ENCODE results near the gene DAPK2.

DAPK2 gene

GRCh38 chr15:64019764-64020163 lies 26.5 kb downstream of the DAPK2 start:
- no peak for DNase-seq

GRCh38 chr15:64017591-64018163 lies 28.6 kb downstream of the DAPK2 start:
- DNase-seq: no peak

DNA sequence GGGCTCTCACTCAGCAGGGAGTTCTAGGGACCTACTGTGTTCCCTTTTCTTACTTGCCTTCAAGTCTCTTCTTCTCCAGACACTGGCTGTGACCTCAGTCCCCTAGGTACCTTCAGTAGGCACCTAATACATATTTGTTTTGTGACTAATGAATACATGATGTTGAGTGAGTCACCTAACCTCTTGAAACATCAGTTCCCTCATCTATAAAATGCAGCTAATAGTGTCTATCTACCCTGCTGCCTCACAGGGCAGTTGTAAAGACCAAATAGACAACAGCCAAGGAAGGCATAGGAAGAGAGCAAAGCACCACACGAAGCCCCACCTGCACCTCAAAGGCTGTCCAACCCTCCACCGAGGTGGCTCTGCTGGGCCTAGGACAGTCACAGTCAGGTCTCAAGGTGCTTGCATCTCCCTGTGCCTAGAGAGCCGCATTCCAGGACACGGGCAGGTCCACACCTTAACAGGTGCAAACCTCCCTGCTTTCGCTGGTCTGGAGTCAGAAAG lies 29.1 kb downstream of the DAPK2 start:
- DNase-seq: no peak

DNA sequence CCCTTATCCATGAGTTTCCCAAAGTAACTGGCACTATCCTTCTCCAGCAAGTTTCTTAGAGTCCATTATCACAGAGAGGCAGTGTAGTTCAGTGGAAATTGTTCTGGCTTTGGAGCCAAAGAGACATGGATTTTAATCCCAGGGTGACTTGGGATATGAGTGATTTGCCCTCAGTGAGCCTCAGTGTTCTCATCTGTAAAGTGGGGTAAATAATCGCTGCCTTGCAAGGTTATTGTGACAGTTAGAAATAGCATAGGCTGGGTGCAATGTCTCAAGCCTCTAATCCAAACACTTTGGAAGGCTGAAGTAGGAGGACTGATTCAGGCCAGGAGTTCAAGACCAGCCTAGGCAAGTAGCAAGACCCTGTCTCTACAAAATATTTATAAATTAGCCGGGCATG lies 30.0 kb downstream of the DAPK2 start:
- no peak for DNase-seq

DNA sequence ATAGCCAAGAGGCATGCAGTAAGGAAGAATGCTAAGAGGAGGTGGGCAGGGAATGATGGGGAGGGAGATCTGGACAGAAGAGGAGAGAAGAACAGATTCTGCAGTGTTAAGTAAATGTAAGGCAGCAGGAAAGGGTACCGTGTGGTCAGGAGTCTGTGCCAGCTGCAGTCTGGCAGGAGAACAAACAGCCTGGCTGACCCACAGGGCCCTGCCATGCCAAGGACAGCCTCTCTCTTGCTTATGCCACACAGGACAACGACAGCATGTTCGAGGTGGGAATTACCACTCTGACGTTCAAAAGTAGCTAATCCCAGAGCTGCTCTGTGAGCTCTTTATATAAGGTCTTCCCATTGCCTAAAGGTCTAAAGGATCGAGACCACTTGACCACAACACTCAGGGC lies 31.3 kb downstream of the DAPK2 start:
- no peak for DNase-seq

GRCh38 chr15:64013179-64014062 lies 32.9 kb downstream of the DAPK2 start:
- no peak for DNase-seq

- no peak for DNase-seq
Measured at GRCh38 chr15:64011736-64012135, 34.5 kb downstream of the DAPK2 start.

DNA sequence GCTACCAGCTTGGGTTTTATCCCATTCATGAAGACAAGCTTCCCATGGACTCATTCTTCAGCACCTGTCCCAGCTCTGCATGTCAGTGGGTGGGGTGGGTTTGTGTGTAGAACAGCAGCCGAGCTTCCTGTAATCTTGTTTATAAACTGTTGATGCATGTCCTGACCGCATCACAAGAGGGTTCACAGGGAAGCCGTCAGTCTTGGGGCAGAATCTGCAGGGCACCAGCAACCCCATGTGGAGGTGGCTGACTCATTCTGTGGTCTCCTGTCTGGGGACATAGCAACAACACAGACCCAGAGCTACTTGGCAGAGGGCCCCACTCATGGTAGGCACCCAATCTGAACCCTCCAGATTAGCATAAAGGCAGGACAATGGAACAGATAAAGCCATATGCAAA lies 35.6 kb downstream of the DAPK2 start:
- peak in 3 of 4 experiments; percentile 20 to 71 (median 70) for DNase-seq

DNA sequence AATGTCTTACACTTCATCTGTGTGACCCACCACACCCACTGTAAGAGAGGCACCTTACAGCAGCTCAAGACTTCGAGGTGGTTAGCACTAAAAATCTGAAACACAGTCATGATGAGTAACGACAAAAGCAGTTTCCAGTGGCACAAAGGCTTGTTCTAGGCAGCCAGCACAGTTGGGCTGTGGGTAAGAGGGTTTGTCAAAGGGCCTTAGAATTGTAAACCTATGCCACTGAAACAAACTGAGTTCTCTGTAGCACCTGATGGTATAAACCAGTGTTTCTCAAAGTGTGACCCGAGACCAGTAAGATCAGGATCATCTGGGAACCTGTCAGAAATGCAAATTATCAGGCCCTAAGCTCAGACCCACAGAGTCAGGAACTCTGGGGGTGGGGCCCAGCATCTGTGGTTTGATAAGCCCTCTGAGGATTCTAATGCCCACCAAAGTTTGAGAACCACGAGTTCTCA lies 36.5 kb downstream of the DAPK2 start:
- peak in 3 of 4 experiments; percentile 6 to 31 (median 7) for DNase-seq

DNA sequence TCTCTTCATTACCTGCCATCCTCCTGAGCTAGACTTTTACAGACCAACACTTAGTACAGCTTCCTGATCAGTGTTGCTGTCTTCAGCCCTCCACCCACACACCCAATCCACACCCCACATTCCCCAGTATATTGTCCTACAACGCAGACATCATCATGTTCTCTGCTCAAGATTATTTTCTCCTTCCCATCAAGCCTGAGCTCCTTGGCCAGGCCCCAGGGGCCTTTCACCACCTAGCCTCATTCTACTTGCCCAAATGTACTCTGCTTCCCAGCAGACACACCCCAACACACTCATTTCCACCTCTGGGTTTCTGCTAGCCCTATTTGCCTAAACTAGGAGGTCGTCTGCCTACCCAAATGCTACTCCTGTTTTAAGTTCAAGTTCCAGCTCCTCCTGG lies 37.0 kb downstream of the DAPK2 start:
- no peak for DNase-seq

- DNase-seq: no peak
Measured at GRCh38 chr15:64008177-64008576, 38.1 kb downstream of the DAPK2 start.

DNA sequence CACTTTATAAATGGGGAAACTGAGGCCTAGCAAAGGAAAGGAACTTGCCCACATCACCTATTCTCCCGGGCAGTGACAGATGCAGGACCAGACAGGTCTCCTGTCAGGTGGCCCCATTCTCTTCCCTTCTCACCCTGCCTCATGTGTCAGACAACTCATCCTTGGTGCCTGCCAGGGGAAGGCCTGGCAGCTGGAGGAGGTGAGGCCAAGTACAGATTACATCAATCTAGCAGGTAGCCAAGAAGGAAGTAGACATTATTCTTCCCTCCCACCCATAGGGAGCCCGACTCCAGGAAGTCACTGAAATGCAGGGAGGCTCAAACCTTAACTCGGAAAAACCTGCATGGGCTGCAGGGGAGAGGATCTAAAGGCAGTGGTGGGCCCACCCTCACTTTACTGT lies 39.6 kb downstream of the DAPK2 start:
- no peak for DNase-seq

DNA sequence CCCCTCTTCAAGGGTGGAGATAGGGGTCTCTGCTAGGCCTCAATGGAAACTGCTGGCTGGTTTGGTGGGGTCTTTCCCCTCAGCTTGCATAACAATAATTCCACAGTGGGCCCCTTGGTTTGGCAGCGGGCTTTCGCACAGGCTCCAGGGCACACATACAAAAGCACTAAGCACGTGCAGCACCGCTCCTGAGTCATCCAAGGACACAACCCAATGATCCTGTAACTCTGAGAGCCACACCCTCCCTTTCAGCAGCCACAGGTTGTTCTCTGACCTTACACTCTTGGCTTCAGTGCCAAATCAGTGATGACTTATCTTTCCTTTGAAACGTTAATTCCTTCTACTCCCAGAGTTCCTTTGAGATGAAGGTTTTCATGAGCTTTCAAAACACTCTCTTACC lies 41.7 kb downstream of the DAPK2 start:
- no peak for DNase-seq

- DNase-seq: no peak
Measured at GRCh38 chr15:64004056-64004455, 42.2 kb downstream of the DAPK2 start.

GRCh38 chr15:64003182-64003581 lies 43.1 kb downstream of the DAPK2 start:
- DNase-seq: no peak

GRCh38 chr15:64001148-64001547 lies 45.1 kb downstream of the DAPK2 start:
- DNase-seq: no peak

DNA sequence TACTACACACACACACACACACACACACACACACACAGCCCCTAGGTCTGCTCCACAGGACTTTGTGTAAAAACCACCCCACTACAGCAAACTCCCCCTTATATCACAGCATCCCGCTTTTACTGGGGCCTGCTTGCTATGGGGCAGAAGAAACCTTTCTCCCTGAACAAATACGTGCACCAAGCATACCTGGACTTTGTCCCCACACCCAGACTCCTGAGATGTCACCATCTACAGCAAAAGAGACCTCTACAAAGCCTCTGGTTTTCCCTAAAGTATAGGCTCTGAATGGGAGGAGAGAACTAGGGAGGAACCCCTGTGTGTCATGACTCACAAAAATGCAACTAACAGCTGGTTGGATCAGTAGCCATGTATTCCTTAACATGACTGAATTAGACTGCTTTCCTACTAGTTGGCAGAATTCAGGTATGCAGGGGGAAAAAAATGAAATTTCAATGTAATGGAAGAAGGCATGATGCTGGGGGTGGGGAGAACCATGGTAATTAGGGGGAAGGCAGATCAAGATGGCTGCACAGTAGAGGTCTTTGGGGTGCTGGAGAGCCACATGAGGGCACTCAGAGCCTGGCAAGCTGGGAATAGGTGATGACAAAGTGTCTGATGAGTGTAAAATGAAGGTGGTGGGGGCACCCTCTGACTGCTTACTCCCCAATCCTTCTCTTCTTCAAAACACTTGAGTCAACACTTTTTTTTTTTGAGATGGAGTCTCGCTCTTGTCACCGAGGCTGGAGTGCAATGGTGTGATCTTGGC lies 45.9 kb downstream of the DAPK2 start:
- DNase-seq: no peak

GRCh38 chr15:63999177-63999576 lies 47.1 kb downstream of the DAPK2 start:
- no peak for DNase-seq

GRCh38 chr15:63998489-63998888 lies 47.8 kb downstream of the DAPK2 start:
- DNase-seq: no peak

- no peak for DNase-seq
Measured at GRCh38 chr15:63997715-63998442, 48.4 kb downstream of the DAPK2 start.

DNA sequence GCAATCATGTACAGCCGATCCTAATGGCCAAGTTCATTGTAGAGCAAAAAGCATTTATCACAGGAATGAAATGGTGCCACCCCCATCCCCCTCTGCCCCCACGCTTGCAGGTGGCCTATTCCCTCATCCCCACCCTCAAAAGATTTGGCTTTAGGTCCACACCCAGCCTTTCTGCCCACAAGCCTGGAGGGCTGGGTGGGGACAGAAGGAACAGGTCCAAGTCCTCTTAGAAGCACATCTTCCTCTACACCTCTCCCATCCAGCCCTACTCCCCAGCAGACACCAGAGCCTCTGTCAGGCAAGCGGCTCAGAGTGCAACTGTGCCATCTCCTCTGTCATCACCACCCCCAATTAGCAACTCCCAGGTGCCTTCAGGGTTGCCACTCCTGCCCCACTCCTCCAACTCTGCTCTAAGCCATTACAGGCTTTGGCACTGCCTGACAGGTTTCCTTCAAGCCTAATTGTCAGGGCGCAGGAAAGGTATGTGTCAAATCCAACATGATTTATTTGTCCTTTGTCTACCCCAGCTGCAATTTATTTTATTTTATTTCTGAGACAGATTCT lies 49.4 kb downstream of the DAPK2 start:
- DNase-seq: no peak

GRCh38 chr15:63995789-63996188 lies 50.5 kb downstream of the DAPK2 start:
- DNase-seq: no peak
